Stimulated activated CD4-positive, alpha-beta T cell treated with anti-CD3 and anti-CD28 coated beads, TNF-alpha, amount 100 ng/mL, for 24 hours (primary cell): ENCODE measurements around the gene TAS2R19.
"Not testable (repeated sequence)": the region's sequence is repeated elsewhere in the genome, so short reads cannot be mapped to it uniquely, and the experiment has no call there.

ENCODE experiments used
- DNase-seq, 3 experiments: peaks; one replicate each; pipeline ENCODE4 v3.0.0-alpha.2; 2020; ENCODE audit warnings: low read depth in 3 of 3

Gene TAS2R19, protein sequence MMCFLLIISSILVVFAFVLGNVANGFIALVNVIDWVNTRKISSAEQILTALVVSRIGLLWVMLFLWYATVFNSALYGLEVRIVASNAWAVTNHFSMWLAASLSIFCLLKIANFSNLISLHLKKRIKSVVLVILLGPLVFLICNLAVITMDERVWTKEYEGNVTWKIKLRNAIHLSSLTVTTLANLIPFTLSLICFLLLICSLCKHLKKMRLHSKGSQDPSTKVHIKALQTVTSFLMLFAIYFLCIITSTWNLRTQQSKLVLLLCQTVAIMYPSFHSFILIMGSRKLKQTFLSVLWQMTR

DNA sequence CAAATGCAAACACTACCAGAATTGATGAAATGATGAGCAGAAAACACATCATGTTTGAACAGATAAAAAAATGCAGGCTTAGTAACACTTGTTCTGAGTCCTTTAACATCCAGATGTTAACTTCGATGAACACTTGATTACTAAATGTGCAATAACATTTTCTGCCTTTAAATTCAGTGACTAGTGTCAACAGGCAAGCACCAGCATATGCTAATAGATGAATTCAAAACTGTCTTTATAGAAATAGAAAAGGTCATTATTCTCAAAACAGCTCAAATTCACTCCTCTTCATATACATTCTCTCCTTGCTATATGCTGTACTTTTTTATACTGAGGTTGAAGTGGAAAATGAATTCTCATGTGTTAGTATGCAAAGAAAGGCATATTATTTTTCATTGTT, at the start of gene TAS2R19:
Gene TAS2R19 (minus strand): TSS at position 101 of the 400 bp plus-strand sequence. CDS start 49 bp downstream, at position 52.
- no peak for DNase-seq

DNA sequence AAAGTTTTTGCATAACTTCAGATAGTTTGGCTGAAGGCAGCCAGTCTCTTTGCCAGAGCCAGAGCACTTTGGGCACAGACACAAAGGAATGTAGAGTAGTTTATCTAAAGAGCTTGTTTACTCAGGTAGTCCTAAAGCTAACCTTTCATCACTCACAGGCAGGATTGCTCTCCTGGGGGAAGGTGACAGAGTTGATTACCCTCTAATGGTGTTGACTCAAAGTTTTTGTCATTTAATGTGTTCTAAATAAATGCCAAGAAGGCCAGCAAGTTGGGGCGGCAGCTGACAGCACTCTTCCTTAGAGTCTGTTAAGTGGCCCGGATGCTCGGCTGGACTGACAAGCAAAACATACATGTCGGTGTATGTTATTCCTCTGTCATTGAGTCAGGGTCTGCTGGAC, 49.0 kb upstream of the TAS2R19 start:
- DNase-seq: no peak

DNA sequence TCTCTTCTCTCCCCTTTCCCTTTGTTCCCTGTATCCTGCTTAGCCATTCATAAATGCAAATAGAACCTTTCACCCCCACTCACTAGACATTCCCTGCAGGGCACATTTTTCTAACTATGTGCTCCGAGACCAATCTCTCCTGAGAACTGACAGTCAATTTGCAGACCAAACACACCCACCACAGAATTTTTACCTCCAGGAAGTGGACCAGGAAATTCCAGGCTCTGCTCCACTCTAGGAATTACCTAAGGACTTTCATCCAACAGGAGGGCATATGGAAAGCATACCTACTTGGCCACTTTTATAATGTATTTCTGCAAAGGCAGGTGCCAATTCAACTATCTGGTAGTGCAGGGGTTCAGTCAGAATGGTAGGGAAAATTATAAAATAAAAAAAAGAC, 48.6 kb upstream of the TAS2R19 start:
- no peak for DNase-seq

DNA sequence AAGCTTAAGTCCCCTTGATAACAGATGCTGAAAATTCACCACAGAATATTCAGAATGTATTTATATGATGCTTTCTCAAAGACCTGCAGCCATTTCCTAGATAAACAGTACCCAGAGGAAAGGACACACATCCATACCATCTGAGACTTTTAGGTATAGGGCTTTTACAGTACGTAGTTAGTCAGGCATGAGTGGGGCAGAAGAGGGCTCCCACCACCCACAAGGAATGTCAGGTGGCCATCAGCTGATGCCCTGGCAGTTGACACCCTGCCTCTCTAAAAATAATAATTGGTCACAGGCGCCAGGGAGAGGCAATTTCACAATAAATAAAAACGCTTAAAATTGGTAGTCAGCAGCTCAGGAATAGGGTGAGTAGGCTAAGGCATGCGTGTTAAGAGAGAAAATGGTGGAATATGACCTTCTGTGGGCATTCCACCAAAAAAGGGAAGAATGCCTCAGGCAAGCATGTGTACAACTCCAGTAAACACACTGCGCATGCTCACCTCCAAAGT, 47.5 kb upstream of the TAS2R19 start:
- DNase-seq: no peak

DNA sequence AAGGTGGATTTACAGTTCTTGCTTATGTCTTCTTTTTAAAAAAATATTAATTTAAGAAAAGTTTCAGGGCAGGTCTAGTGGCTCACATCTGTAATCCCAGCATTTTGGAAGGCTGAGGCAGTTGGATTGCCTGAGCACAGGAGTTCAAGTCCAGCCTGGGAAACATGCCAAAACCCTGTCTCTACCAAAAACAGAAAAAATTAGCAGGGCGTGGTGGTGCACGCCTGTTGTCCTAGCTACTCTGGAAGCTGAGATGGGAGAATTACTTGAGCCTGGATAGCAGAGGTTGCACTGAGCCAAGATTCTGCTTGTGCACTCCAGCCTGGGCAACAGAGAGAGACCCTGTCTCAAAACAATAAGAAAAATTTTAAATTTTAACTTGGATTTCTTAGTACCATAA, 45.1 kb upstream of the TAS2R19 start:
- no peak for DNase-seq

DNA sequence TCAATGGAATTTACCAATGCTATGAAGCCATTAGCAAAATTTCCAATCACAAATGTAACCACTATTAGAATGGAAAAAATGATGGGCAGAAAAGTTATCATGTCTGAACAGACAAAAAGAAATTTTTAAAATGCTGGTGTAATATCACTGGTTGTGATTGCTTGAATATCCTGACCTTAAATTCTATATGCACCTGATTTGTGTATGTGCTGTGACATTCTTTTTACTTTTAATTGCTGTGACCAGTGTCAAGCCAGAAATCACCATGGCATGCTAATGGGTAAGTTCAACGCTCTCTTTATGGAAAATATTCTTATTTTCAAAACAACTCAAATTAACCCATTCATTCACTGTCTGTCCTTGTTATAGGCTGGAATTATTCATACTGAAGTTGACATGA, 39.8 kb upstream of the TAS2R19 start, which contains the start of gene TAS2R46:
Gene TAS2R46 (minus strand): TSS at position 101 of the 400 bp plus-strand sequence. CDS start 0 bp downstream, at position 101.
- not testable (repeated sequence) for DNase-seq

DNA sequence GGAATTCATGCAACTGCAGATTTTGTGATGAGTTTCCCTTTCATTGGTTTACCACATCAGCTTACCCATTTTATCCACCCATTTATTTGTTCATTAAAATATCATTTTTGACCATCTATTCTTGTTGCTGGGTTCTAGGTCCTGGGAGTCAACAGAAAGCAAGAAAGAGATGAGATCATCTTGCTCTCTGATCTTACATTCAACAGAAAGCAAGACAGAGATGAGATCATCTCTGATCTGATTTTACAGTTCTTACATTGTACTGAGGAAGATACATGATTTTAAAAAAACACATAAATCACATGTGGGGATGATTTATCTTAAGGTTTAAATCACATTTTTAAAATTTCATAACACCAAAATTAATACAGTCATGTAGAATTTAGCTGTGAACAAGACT, 37.4 kb upstream of the TAS2R19 start:
- DNase-seq: no peak

DNA sequence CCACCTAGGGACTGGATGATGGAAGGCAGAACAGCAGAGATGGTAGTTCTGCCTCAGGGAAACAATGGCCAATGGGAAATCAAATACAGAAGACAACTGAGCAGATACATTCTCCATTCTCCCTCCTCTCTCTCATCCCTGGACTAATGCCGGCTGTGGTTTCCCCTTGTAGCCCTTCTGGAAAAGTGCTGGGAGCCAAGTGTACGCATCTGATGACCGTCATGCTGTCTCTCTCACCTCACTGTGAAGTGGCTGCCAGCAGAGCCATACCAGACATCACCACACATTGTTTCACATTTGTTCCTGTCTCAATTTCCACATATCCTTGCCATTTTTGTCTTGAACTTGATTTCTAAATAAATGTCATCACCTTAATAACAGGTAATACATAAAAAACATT, 36.6 kb upstream of the TAS2R19 start:
- no peak for DNase-seq

DNA sequence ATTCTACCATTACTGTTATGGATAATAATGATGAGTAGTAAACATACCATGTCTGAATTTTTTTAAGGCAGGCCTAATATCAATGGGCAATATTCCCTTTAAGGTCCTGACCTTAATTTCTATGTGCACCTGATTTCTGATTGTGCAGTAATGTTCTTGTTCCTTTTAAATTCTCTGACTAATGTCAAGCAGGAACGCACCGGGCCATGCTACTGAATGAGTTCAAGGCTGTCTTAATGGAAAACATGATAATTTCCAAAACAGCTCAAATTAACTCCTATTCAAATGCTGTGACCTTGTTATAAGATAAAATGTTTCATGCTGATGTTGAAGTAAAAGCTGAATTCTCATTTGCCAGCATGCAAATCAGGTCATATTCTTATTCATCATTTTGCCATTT, 32.9 kb upstream of the TAS2R19 start:
- no peak for DNase-seq

DNA sequence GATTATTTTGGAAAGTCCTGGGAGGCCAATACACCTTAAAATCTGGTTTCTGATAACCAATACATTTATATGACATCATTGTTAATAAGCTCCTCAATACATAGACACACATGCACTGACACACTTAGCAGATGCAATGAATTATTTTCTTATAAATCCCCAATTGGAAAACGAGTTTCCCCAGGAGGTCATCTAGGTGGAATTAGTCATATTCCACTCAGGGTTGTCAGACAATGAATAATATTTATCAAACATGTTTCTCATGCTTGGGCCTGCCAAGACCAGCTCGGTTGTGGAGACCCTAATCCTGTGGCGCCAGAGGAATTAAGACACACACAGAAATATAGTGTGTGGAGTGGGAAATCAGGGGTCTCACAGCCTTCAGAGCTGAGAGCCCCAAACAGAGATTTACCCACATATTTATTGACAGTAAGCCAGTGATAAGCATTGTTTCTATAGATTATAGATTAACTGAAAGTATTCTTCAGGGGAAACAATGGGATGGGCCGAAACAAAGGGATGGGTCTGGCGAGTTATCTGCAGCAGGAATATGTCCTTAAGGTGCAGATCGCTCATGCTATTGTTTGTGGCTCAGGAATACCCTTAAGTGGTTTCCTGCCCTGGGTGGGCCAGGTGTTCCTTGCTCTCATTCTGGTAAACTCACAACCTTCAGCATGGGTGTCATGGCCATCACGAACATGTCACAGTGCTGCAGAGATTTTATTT, 27.5 kb upstream of the TAS2R19 start:
- not testable (repeated sequence) for DNase-seq

DNA sequence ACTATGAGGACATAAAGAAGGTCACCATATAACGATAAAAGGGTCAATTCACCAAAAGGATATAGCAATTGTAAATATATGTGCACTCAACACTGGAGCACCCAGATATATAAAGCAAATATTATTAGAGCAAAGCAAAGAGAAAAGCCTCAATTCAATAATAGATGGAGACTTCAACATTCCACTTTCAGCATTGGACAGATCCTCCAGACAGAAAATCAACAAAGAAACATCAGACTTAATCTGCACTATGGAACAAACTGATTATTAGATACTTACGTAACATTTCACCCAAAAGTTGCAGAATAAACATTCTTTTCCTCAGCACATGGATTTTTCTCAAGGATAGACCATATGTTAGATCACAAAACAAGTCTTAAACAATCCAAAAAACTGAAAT, 18.9 kb upstream of the TAS2R19 start:
- not testable (repeated sequence) for DNase-seq

DNA sequence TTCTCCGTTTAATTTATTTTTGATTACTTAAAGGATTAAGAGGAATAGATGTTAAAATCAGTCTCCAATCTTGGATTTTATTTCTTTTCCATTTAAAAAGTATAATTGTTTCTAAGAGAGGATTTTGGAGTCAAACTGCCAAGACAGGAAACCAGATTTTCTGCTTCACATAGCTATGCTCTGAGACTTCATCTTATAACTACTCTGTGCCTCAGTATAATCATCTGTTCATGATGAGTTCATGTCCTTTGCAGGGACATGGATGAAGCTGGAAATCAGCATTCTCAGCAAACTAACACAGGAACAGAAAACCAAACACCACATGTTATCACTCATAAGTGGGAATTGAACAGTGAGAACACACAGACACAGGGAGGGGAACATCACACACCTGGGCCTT, 17.7 kb upstream of the TAS2R19 start:
- DNase-seq: no peak

DNA sequence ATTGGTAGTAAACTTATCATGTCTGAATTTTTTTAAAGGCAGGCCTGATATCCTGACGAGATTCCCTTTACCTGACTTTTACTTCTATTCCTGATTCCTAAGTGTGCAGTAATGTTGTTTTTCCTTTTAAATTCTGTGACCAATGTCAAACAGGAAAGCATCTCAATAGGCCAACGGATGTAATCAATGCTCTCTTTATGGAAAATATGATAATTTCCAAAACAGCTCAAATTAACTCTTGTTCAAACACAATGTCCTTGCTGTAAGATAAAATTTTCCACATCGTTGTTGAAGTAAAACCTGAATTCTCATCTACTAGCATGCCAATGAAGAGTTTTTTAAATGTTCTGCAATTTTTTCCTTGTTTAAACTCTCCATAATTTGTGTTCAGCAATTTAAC, 16.8 kb upstream of the TAS2R19 start:
- DNase-seq: no peak

DNA sequence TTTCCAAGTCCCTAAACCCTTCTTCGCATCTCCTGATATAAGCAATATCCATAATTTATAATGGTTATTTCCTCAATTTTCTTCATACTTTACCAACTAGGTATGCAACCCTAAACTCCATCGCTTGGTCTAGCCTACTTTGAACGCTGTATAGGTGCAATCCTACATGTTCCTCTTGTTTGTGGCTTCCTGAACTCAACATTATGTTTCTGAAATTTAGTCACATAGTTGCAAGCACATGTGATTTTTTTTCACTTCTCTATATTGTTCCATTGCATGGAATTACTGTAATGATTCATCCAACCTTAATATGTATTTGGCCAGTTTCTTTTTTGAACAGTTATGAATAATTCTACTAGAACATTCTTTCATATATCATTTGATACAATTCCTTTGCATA, 11.5 kb upstream of the TAS2R19 start:
- not testable (repeated sequence) for DNase-seq

DNA sequence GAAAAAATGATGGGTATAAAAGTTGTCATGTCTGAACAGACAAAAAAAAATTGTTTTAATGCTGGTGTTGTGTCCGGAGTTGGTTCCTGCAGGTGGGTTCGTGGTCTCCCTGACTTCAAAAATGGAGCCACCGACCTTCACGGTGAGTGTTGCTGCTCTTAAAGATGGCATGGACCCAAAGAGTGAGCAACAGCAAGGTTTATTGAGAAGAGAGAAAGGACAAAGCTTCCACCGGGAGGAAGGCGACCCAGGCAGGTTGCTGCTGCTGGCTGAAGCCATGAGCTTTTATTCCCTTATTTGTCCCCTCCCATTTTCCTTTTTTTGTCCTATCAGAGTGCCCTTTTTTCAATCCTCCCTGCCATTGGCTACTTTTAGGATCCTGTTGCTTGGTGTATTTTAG, 8.9 kb upstream of the TAS2R19 start, which contains the start of gene TAS2R31:
Gene TAS2R31 (minus strand): TSS at position 101 of the 400 bp plus-strand sequence. CDS start 72 bp downstream, at position 29.
- no peak for DNase-seq

DNA sequence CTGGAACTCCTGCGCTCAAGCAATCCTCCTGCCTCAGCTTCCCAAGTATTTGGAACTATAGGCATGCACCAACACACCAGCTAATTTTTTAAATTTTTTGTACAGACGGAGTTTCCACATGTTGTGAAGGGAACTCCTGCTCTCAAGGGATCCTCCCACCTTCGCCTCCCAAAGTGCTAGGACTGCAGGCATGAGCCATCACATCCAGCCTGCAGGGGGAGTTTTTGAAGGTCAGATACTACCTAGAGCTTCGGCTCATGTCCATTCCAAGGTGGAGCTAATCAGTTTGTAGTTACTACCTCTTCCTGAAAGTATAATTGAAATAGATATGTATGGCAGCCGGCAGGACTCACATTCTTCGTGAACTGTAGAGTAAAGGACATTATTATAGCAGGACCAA, 3.7 kb upstream of the TAS2R19 start:
- DNase-seq: no peak

DNA sequence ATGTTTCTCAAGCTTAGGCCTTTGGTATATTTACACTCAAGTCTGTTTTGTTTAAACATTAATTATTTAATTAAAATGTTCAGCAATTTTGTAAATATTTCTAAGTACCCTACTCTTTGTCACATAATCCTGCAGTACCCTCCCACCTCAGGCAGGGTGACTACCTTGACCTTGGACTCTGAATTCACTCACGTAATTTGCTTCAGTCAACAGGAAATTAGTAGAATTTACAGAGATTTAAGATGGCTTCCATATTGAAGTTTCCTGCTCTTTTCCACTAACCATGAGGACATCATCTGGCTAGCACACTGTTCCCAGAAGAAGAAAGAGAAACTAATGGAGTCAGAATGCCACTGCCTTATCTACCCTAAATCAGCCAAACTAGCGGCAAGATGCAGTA, 967 bp upstream of the TAS2R19 start:
- no peak for DNase-seq

DNA sequence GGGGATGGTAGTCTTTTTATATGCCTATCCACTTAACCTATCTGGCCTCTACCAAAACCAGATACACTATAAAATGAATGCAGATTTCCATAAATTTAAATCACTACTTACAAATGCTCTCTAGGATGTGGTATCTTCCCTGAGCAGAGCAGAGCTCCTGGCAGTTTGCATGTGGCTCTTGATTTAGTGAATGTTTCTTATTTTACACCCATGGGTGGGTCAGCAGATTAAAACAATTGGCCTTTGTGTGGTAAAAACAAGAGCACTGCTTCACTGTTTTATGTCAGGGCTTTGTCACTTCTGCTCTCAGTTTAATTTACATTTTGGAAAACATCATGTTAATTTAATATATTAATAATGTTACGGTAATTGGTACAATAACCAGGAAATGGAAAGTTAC, 5.5 kb downstream of the TAS2R19 start:
- no peak for DNase-seq

DNA sequence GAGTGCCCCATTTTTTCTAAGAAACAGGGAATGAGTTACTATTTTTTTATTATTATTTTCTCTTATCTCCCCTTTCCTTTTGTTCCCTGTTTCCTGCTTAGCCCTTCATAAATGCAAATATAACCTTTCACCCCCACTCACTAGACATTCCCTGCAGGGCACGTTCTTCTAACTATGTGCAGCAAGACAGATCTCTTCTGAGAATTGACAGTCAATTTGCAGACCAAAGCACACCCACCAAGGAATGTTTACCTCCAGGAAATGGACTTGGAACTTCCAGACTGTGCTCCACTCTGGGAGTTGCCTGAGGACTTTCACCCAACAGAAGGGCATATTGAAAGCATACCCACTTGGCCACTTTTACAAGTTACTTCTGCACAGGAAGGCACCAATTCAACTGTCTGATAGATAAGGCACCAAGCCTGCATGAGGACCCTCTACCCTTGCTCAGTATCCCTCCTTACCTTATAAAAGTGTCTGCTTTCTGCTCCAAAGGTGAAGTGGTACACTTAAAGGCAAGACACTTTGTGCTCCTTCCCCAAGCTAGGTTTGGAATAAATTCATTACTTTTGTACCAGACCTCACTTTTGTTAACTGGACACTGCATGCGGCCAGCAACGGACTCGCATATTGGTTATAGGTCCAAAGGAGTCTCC, 6.5 kb downstream of the TAS2R19 start:
- no peak for DNase-seq

DNA sequence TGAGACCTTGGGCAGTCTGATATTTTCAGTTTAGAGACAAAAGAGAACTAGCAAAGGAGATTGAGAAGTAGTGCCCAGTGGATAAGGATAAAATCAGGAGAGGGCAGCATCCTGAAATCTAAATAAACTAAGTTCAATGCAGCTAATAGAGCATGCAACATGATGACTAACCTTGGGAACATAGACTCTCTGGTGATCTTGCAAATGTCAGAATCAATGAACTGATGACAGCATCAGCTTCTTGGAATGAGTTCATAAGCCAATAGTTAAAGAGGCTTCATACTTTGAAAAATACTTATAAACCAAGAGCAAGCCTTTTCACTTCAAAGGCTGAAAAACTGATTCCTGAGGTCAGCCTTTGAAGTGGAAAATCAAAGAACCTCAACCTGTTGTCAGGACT, 8.2 kb downstream of the TAS2R19 start:
- DNase-seq: no peak

DNA sequence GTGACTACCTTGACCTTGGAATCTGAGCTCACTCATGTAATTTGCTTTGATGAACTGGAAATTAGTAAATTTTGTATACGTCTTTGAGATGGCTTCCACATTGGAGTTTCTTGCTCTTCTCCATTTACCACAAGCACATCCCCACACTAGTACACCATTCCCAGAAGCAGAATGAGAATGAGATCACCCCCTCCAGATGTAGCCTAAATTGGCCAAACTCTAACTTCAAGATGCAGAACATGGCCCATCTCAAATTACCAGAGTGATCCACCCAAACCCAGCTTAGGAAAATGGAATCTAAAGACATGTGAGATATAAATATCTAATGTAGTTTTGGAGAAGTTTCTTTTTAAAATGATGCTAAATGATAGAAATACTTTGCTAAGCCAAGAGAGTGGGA, 14.8 kb downstream of the TAS2R19 start:
- no peak for DNase-seq

DNA sequence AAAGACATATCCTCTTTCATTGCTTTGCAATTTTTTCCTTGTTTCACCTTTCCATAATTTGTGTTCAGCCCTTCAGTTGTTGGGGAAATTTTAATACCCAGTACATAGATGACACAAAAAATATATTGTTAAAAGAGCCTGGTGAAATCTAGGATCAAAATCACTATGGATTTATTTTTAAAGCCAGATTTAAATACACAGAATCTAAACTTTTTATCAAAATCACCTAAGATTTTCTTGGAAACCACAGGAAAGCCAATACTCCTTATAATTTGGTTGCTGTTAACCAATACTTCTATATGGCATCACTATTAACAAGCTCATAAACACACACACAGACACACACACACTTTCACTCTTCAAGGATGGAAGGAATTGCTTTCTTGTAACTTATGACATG, 24.2 kb downstream of the TAS2R19 start, which contains the start of gene TAS2R20:
Gene TAS2R20 (minus strand): TSS at position 101 of the 400 bp plus-strand sequence. CDS start 429 bp downstream, outside the sequence.
- DNase-seq: no peak
